ENCODE data around the gene PLXNA1.

PLXNA1 gene

GRCh38 chr3:126952261-126952982, 30.5 kb upstream of the PLXNA1 start:
- FAIRE-seq (no peak), DNase-seq (ENCODE audit: insufficient read length, low spot score) (no peak)

GRCh38 chr3:126952983-126953660, 29.8 kb upstream of the PLXNA1 start:
- no peak for DNase-seq (ENCODE audit: insufficient read length, low spot score)
- FAIRE-seq, result no peak

- no peak for DNase-seq (ENCODE audit: insufficient read length, low spot score)
- no peak for FAIRE-seq
Measured at GRCh38 chr3:126954141-126954842, 28.6 kb upstream of the PLXNA1 start.

- DNase-seq (ENCODE audit: insufficient read length, low spot score), result no peak
- no peak for FAIRE-seq
Measured at GRCh38 chr3:126955004-126955790, 27.7 kb upstream of the PLXNA1 start.

GRCh38 chr3:126956361-126956760, 26.6 kb upstream of the PLXNA1 start:
- no peak for DNase-seq (ENCODE audit: insufficient read length, low spot score)
- no peak for FAIRE-seq

GRCh38 chr3:126956866-126957650, 25.9 kb upstream of the PLXNA1 start:
- no peak for DNase-seq (ENCODE audit: insufficient read length, low spot score)
- FAIRE-seq, result no peak

- FAIRE-seq (no peak), DNase-seq (ENCODE audit: insufficient read length, low spot score) (no peak)
Measured at GRCh38 chr3:126957776-126958637, 24.9 kb upstream of the PLXNA1 start.

GRCh38 chr3:126958638-126959085, 24.3 kb upstream of the PLXNA1 start:
- no peak for DNase-seq (ENCODE audit: insufficient read length, low spot score)
- FAIRE-seq, result no peak

- FAIRE-seq, result no peak
- no peak for DNase-seq (ENCODE audit: insufficient read length, low spot score)
Measured at GRCh38 chr3:126959136-126959920, 23.6 kb upstream of the PLXNA1 start.

- FAIRE-seq (no peak), DNase-seq (ENCODE audit: insufficient read length, low spot score) (no peak)
Measured at GRCh38 chr3:126959921-126960603, 22.9 kb upstream of the PLXNA1 start.

- FAIRE-seq (no peak), DNase-seq (ENCODE audit: insufficient read length, low spot score) (no peak)
Measured at GRCh38 chr3:126960604-126960995, 22.3 kb upstream of the PLXNA1 start.

- no peak for DNase-seq (ENCODE audit: insufficient read length, low spot score)
- FAIRE-seq, result no peak
Measured at GRCh38 chr3:126961191-126961790, 21.6 kb upstream of the PLXNA1 start.

GRCh38 chr3:126961791-126962461, 21.0 kb upstream of the PLXNA1 start:
- DNase-seq (ENCODE audit: insufficient read length, low spot score) (no peak), FAIRE-seq (no peak)

- FAIRE-seq, result no peak
- DNase-seq (ENCODE audit: insufficient read length, low spot score), result no peak
Measured at GRCh38 chr3:126962756-126963155, 20.2 kb upstream of the PLXNA1 start.

GRCh38 chr3:126963261-126964190, 19.4 kb upstream of the PLXNA1 start:
- DNase-seq (ENCODE audit: insufficient read length, low spot score) (no peak), FAIRE-seq (no peak)

GRCh38 chr3:126964261-126964660, 18.7 kb upstream of the PLXNA1 start:
- peak; percentile 87 for FAIRE-seq
- DNase-seq (ENCODE audit: insufficient read length, low spot score), result no peak
